Measurements from ENCODE around the gene CHMP6. TPM values are rescaled to one million over a fixed set of nuclear protein-coding genes. Genes with fewer than 3 reads are reported as not detected.
A peak's percentile ranks its signal among the peaks of the same experiment; 100 is the strongest.

The CHMP6 gene
- total and polyA plus RNA-seq, 11 donors: 17.9 to 35.5 (median 19.6) TPM

- TF ChIP-seq POLR2A (IDR thresholded peaks at IDR 0.05): no peak
- TF ChIP-seq, protein P1, sequence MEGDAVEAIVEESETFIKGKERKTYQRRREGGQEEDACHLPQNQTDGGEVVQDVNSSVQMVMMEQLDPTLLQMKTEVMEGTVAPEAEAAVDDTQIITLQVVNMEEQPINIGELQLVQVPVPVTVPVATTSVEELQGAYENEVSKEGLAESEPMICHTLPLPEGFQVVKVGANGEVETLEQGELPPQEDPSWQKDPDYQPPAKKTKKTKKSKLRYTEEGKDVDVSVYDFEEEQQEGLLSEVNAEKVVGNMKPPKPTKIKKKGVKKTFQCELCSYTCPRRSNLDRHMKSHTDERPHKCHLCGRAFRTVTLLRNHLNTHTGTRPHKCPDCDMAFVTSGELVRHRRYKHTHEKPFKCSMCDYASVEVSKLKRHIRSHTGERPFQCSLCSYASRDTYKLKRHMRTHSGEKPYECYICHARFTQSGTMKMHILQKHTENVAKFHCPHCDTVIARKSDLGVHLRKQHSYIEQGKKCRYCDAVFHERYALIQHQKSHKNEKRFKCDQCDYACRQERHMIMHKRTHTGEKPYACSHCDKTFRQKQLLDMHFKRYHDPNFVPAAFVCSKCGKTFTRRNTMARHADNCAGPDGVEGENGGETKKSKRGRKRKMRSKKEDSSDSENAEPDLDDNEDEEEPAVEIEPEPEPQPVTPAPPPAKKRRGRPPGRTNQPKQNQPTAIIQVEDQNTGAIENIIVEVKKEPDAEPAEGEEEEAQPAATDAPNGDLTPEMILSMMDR (IDR thresholded peaks at IDR 0.05): no peak
- H3K36me3 ChIP-seq: peaks cover 0 to 14% (median 12%) of the 10 kb centered on the region in 9 donors
- DNase-seq (peak in 1 of 5 donors; percentile 17), ATAC-seq (no peak)
- H3K4me3 ChIP-seq: peak overlapping the region; percentile 68 to 100 (median 96)
- H3K9me3 ChIP-seq: no peaks in the 10 kb centered on the region
- peaks cover 0 to 7% (median 0%) of the 10 kb centered on the region in 9 donors for H3K27me3 ChIP-seq
- WGBS, 4 donors: 41 to 49% (median 46%) methylated on average over 22 of the region's 22 CpGs
- peak overlapping the region in 9 of 12 donors; percentile 6 to 86 (median 73) for H3K27ac ChIP-seq
- H3K4me1 ChIP-seq: peaks cover 0 to 40% (median 27%) of the 10 kb centered on the region in 12 donors
- intact Hi-C loops (cut with DNase I): loop anchor here in 5 of 10 donors (1.0 to 5.0 kb wide), 6 partner anchors 41 to 251 kb away; no protein-coding TSS in a partner anchor
These were observed 558 bp upstream of the CHMP6 start for GRCh38 chr17:80990921-80991644.

- H3K4me3 ChIP-seq: peak overlapping the region; percentile 68 to 100 (median 96)
- ATAC-seq (peak in 2 of 4 donors; percentile 2 to 15), DNase-seq (peak in 2 of 5 donors; percentile 27 to 68)
- peaks cover 3 to 26% (median 25%) of the 10 kb centered on the region in 9 donors for H3K36me3 ChIP-seq
- no peaks in the 10 kb centered on the region for H3K9me3 ChIP-seq
- TF ChIP-seq, protein P1 (IDR thresholded peaks at IDR 0.05): no peak
- TF ChIP-seq POLR2A (IDR thresholded peaks at IDR 0.05): no peak
- H3K27me3 ChIP-seq: peaks cover 0 to 7% (median 0%) of the 10 kb centered on the region in 9 donors
- 3 to 12% (median 5%) methylated on average over 17 to 90 of the region's 90 CpGs for WGBS, 4 donors
- intact Hi-C loops (cut with DNase I): loop anchor here in 3 of 10 donors (5.0 kb wide), 3 partner anchors 40 to 250 kb away; no protein-coding TSS in a partner anchor
- H3K4me1 ChIP-seq: peaks cover 0 to 40% (median 27%) of the 10 kb centered on the region in 12 donors
- peak overlapping the region in 11 of 12 donors; percentile 41 to 86 (median 64) for H3K27ac ChIP-seq
These were observed 671 bp downstream of the CHMP6 start for GRCh38 chr17:80992077-80992947.

- Histone ChIP-seq H3K4me3 (peak overlapping the region in 9 of 12 donors; percentile 68 to 100 (median 95)), H3K36me3 (peaks cover 4 to 34% (median 32%) of the 10 kb centered on the region in 9 donors), H3K4me1 (peaks cover 0 to 37% (median 27%) of the 10 kb centered on the region in 12 donors), H3K9me3 (no peaks in the 10 kb centered on the region), H3K27me3 (peaks cover 0 to 7% (median 0%) of the 10 kb centered on the region in 9 donors), H3K27ac (peak overlapping the region in 1 of 12 donors; percentile 86)
- intact Hi-C loops (cut with DNase I): loop anchor here in 3 of 10 donors (5.0 kb wide), 3 partner anchors 39 to 249 kb away; no protein-coding TSS in a partner anchor
- TF ChIP-seq, protein P1 (IDR thresholded peaks at IDR 0.05): no peak
- no peak for TF ChIP-seq POLR2A (IDR thresholded peaks at IDR 0.05)
- WGBS, 4 donors: 52 to 72% (median 56%) methylated on average over 16 to 18 of the region's 18 CpGs
- ATAC-seq: no peak
- DNase-seq: peak in 1 of 5 donors; percentile 24
These were observed 1.4 kb downstream of the CHMP6 start for GRCh38 chr17:80992948-80993624.
